Uterus (tissue), 4 donors: ENCODE measurements around the gene ITPR2. TPM values are rescaled to one million over a fixed set of nuclear protein-coding genes. Genes with fewer than 3 reads are reported as not detected.

Experiments
- DNase-seq, 2 donors: peaks; one replicate each; pipeline ENCODE4 v3.0.0-alpha.2; 2019 to 2020
- H3K27ac ChIP-seq, 2 donors: fragments of 200-600 bp; sonication (generic); 1 replicate in 1 of 2; 2 replicates in 1 of 2; pipeline ENCODE4 v1.5.1; 2016 to 2018
- H3K27me3 ChIP-seq, 2 donors: fragments of 200-600 bp; sonication (generic); one replicate each; pipeline ENCODE4 v1.5.1; 2018 to 2019; ENCODE audit warnings: control low read depth in 1 of 2
- H3K36me3 ChIP-seq, 2 donors: fragments of 200-600 bp; sonication (generic); one replicate each; pipeline ENCODE4 v1.5.1; 2019; ENCODE audit warnings: control low read depth in 1 of 2
- H3K4me1 ChIP-seq, 2 donors: fragments of 200-600 bp; sonication (generic); one replicate each; pipeline ENCODE4 v1.5.1; 2018 to 2019; ENCODE audit warnings: control low read depth in 1 of 2
- H3K4me3 ChIP-seq, 2 donors: fragments of 200-600 bp; sonication (generic); 1 replicate in 1 of 2; 2 replicates in 1 of 2; pipeline ENCODE4 v1.5.1; 2018 to 2019; ENCODE audit warnings: mild to moderate bottlenecking in 1 of 2
- H3K9me3 ChIP-seq, 2 donors: fragments of 200-600 bp; sonication (generic); one replicate each; pipeline ENCODE4 v1.5.1; 2019; ENCODE audit warnings: control low read depth in 1 of 2
- POLR2A ChIP-seq, 2 donors: fragments of 450-650 bp; IDR thresholded peaks; one replicate each; pipeline ENCODE4 v1.6.1; 2016; ENCODE audit warnings: antibody characterized with exemption in 2 of 2, mild to moderate bottlenecking in 1 of 2, moderate library complexity in 1 of 2
- intact Hi-C: fragments of 100-400 bp; cut with DNase I; formaldehyde crosslinking; loops from one replicate; pipeline ENCODE4 v1.15.1; 2023; ENCODE audit warnings: low total_unique reads
- total RNA-seq, 4 donors: library from RNA; depleted of rRNA in 3 of 4; stranded (reverse); fragments of >200 nt in 3 of 4; gene quantifications; one replicate each; pipeline versions ENCODE4 v1.1.0 to v1.2.4, GENCODE V29; 2014 to 2023
- TF ChIP-seq, protein P1 (sequence below), 4 experiments: fragments of 200-600 bp in 2 of 4; fragments of 450-650 bp in 2 of 4; sonication (generic) in 2 of 4; IDR thresholded peaks; one replicate each; pipeline ENCODE4 v1.5.1; 2016 to 2019; ENCODE audit warnings: antibody characterized with exemption in 4 of 4, mild to moderate bottlenecking in 2 of 4, moderate library complexity in 1 of 4
- donor health status: DM: yes; HTN: yes; CAD: no.

ITPR2 gene
- total RNA-seq, 4 donors from 2014 or later = 53.5 to 271 (median 60.4) TPM

- Histone ChIP-seq H3K9me3 (no peaks in the 10 kb centered on the region), H3K27ac (no peak overlapping the region), H3K27me3 (no peaks in the 10 kb centered on the region), H3K36me3 (no peaks in the 10 kb centered on the region), H3K4me3 (no peak overlapping the region), H3K4me1 (no peaks in the 10 kb centered on the region)
- no peak for TF ChIP-seq POLR2A (IDR thresholded peaks at IDR 0.05)
- TF ChIP-seq, protein P1, sequence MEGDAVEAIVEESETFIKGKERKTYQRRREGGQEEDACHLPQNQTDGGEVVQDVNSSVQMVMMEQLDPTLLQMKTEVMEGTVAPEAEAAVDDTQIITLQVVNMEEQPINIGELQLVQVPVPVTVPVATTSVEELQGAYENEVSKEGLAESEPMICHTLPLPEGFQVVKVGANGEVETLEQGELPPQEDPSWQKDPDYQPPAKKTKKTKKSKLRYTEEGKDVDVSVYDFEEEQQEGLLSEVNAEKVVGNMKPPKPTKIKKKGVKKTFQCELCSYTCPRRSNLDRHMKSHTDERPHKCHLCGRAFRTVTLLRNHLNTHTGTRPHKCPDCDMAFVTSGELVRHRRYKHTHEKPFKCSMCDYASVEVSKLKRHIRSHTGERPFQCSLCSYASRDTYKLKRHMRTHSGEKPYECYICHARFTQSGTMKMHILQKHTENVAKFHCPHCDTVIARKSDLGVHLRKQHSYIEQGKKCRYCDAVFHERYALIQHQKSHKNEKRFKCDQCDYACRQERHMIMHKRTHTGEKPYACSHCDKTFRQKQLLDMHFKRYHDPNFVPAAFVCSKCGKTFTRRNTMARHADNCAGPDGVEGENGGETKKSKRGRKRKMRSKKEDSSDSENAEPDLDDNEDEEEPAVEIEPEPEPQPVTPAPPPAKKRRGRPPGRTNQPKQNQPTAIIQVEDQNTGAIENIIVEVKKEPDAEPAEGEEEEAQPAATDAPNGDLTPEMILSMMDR (IDR thresholded peaks at IDR 0.05) = no peak
- intact Hi-C loops = no loop called here
- DNase-seq = no peak
Measured at GRCh38 chr12:26750531-26751175, 82.3 kb downstream of the ITPR2 start.

- Histone ChIP-seq H3K36me3 (no peaks in the 10 kb centered on the region), H3K4me3 (no peak overlapping the region), H3K9me3 (no peaks in the 10 kb centered on the region), H3K4me1 (no peaks in the 10 kb centered on the region), H3K27ac (no peak overlapping the region), H3K27me3 (no peaks in the 10 kb centered on the region)
- no peak for TF ChIP-seq POLR2A (IDR thresholded peaks at IDR 0.05)
- TF ChIP-seq, protein P1 (IDR thresholded peaks at IDR 0.05) = no peak
- intact Hi-C loops = no loop called here
- no peak for DNase-seq
Measured at GRCh38 chr12:26749781-26750180, 83.2 kb downstream of the ITPR2 start.

- no peaks in the 10 kb centered on the region for H3K4me1 ChIP-seq
- no peak overlapping the region for H3K27ac ChIP-seq
- no peak overlapping the region for H3K4me3 ChIP-seq
- no peaks in the 10 kb centered on the region for H3K9me3 ChIP-seq
- no peak for TF ChIP-seq POLR2A (IDR thresholded peaks at IDR 0.05)
- TF ChIP-seq, protein P1 (IDR thresholded peaks at IDR 0.05) = no peak
- no peaks in the 10 kb centered on the region for H3K27me3 ChIP-seq
- DNase-seq = no peak
- no peaks in the 10 kb centered on the region for H3K36me3 ChIP-seq
- intact Hi-C loops = no loop called here
Measured at GRCh38 chr12:26748741-26749431, 84.1 kb downstream of the ITPR2 start.

GRCh38 chr12:26748412-26748740 lies 84.6 kb downstream of the ITPR2 start:
- no peaks in the 10 kb centered on the region for H3K36me3 ChIP-seq
- H3K4me1 ChIP-seq = no peaks in the 10 kb centered on the region
- no peaks in the 10 kb centered on the region for H3K27me3 ChIP-seq
- H3K9me3 ChIP-seq = no peaks in the 10 kb centered on the region
- no peak for TF ChIP-seq POLR2A (IDR thresholded peaks at IDR 0.05)
- TF ChIP-seq, protein P1 (IDR thresholded peaks at IDR 0.05) = no peak
- intact Hi-C loops = no loop called here
- H3K27ac ChIP-seq = no peak overlapping the region
- no peak overlapping the region for H3K4me3 ChIP-seq
- DNase-seq = no peak

DNA sequence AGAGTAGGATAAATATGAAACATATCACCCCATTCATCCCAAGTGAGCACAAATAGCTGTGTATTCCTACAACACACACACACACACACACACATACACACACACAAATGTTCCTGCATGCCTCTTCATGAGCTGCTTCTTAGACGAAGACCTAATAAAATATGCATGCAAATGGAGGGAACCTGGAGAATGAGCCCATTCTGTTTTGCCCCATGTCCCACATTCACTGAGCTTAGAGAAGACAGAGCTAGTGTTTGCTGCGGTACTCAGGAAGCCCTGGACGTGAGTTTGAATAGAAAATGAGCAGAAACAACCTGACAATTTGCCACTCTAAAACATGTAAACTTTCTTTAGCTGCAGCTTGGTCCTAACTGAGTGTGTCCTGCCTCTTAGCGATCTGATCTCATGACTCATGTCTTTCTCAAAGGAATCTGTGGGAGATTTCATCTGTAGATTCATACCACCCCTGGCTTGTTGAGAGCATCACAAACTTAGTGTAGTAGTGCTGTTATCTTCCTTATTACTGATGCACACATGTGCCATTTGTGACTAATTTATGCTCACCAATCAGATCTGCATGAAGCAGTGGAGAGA lies 86.8 kb downstream of the ITPR2 start:
- Histone ChIP-seq H3K4me1 (no peaks in the 10 kb centered on the region), H3K27me3 (no peaks in the 10 kb centered on the region), H3K36me3 (no peaks in the 10 kb centered on the region), H3K9me3 (no peaks in the 10 kb centered on the region), H3K4me3 (no peak overlapping the region), H3K27ac (peak overlapping the region; percentile 52 to 53)
- TF ChIP-seq, protein P1 (IDR thresholded peaks at IDR 0.05) = no peak
- no peak for TF ChIP-seq POLR2A (IDR thresholded peaks at IDR 0.05)
- DNase-seq = no peak
- intact Hi-C loops = no loop called here
